ENCODE measurements around the gene DHRS2. TPM values are rescaled to one million over a fixed set of nuclear protein-coding genes. Genes with fewer than 3 reads are reported as not detected.

The DHRS2 gene
- polyA plus RNA-seq, 2 of the 4 experiments (the other 2 are of a cell fraction) = 2.3 to 10.7 TPM

DNA sequence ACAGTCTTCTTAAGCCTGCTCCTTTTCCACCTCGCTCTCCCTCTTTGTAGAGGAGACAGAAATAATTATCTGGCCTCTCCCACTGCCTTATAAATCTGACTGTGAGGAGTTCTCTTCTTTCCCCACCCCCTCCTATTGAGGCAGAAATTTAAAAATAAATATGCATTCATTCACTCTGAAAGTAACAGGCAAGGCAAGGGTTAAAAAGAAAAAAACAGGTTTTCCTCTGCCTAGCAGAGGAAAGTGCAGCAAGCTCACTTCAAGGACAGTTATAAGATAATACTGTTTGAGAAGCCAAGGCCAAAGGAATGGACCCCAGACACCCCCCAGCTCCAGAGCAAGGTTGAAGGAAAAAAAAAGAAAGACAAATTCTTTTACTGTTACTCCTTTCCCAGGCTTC, 56.3 kb downstream of the DHRS2 start:
- Histone ChIP-seq H3K9me3 (peaks cover 2% of the 10 kb centered on the region; the same call in 1 of the 3 replicates), H3K27ac (no peak overlapping the region), H3K4me1 (peaks cover 12% of the 10 kb centered on the region; the same call in 2 of the 3 replicates), H3K4me2 (no peak overlapping the region), H3K4me3 (no peak overlapping the region)
- POLR2A ChIA-PET = no interaction called here
- FAIRE-seq (no peak), DNase-seq (ENCODE audit: low read depth in 1 of 2, low spot score in 1 of 2) (no peak), ATAC-seq (no peak)
- CTCF ChIA-PET = interaction anchor here (3.3 kb wide), 1 partner anchor 27 kb away, joined by 12 read pairs; no protein-coding TSS in a partner anchor
- TF ChIP-seq BHLHE40 (IDR thresholded peaks at IDR 0.05; ENCODE audit: low read depth, low read length) = no peak
- TF ChIP-seq JUN (IDR thresholded peaks at IDR 0.05) = no peak
- 0% methylated on average over 1 of the region's 1 CpG for WGBS (ENCODE audit: missing lambda C conversion rate)

DNA sequence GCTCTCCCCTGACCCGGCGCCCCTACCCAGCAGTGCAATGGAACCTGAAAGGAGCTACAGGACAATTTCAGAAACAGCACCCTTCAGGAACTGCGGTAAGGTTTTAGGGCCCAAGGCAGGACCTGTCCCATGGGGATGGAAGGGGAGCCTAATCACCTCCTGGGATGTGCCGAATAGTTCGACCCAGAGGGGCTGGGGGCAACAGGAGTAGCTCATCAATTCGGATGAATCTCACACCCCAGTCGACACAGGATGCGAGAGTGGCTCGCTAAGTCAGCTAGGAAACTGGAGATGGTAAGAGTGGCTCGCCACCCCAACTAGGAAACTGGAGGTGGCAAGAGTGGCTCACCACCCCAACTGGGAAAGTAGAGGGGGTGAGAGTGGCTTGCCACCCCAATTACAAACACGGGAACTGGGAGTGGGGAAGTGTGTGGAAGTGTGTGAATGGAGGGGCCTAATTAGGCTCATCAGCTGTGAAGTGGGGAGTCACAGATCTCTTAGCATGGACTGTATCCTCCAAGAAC, 57.1 kb downstream of the DHRS2 start:
- ATAC-seq (no peak), FAIRE-seq (no peak), DNase-seq (ENCODE audit: low read depth in 1 of 2, low spot score in 1 of 2) (no peak)
- peaks cover 2% of the 10 kb centered on the region; the same call in 1 of the 3 replicates for H3K9me3 ChIP-seq
- TF ChIP-seq RAD21 (conservative IDR thresholded peaks at IDR 0.05 in 1 of 2, IDR thresholded peaks at IDR 0.05 in 1 of 2) = no peak
- no peak for TF ChIP-seq SREBF2 (IDR thresholded peaks at IDR 0.05)
- TF ChIP-seq RNF2 (IDR thresholded peaks at IDR 0.05; ENCODE audit: borderline replicate concordance, low read depth) = no peak
- no peak for TF ChIP-seq PBX3 (IDR thresholded peaks at IDR 0.05)
- no peak for TF ChIP-seq FOSL2 (IDR thresholded peaks at IDR 0.05)
- no peak for TF ChIP-seq FOSL2 (CRISPR knock-in tag; IDR thresholded peaks at IDR 0.05)
- TF ChIP-seq ZFP36 (IDR thresholded peaks at IDR 0.05; ENCODE audit: borderline replicate concordance, partially characterized antibody) = no peak
- no peak for TF ChIP-seq EHMT2 (IDR thresholded peaks at IDR 0.05; ENCODE audit: low read depth)
- no peak for TF ChIP-seq HEYL (CRISPR knock-in tag; IDR thresholded peaks at IDR 0.05)
- TF ChIP-seq, protein P1, sequence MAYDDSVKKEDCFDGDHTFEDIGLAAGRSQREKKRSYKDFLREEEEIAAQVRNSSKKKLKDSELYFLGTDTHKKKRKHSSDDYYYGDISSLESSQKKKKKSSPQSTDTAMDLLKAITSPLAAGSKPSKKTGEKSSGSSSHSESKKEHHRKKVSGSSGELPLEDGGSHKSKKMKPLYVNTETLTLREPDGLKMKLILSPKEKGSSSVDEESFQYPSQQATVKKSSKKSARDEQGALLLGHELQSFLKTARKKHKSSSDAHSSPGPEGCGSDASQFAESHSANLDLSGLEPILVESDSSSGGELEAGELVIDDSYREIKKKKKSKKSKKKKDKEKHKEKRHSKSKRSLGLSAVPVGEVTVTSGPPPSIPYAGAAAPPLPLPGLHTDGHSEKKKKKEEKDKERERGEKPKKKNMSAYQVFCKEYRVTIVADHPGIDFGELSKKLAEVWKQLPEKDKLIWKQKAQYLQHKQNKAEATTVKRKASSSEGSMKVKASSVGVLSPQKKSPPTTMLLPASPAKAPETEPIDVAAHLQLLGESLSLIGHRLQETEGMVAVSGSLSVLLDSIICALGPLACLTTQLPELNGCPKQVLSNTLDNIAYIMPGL (CRISPR knock-in tag; IDR thresholded peaks at IDR 0.05; ENCODE audit: borderline replicate concordance) = no peak
- TF ChIP-seq KDM1A (IDR thresholded peaks at IDR 0.05; ENCODE audit: low read depth) = no peak
- no peak for TF ChIP-seq NR3C1 (IDR thresholded peaks at IDR 0.05)
- no peak for TF ChIP-seq POLR2AphosphoS2 (conservative IDR thresholded peaks at IDR 0.05; ENCODE audit: low read length)
- no peak for TF ChIP-seq RARB (CRISPR knock-in tag; IDR thresholded peaks at IDR 0.05)
- TF ChIP-seq POLR2A (IDR thresholded peaks at IDR 0.05; ENCODE audit: low read length) = no peak
- no peak for TF ChIP-seq CEBPB (IDR thresholded peaks at IDR 0.05)
- TF ChIP-seq, protein P2, sequence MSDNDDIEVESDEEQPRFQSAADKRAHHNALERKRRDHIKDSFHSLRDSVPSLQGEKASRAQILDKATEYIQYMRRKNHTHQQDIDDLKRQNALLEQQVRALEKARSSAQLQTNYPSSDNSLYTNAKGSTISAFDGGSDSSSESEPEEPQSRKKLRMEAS (IDR thresholded peaks at IDR 0.05) = no peak
- TF ChIP-seq RFX5 (IDR thresholded peaks at IDR 0.05) = no peak
- no peak for TF ChIP-seq GATA3 (IDR thresholded peaks at IDR 0.05; ENCODE audit: borderline replicate concordance)
- TF ChIP-seq EP300 (IDR thresholded peaks at IDR 0.05) = no peak
- TF ChIP-seq, protein P3, sequence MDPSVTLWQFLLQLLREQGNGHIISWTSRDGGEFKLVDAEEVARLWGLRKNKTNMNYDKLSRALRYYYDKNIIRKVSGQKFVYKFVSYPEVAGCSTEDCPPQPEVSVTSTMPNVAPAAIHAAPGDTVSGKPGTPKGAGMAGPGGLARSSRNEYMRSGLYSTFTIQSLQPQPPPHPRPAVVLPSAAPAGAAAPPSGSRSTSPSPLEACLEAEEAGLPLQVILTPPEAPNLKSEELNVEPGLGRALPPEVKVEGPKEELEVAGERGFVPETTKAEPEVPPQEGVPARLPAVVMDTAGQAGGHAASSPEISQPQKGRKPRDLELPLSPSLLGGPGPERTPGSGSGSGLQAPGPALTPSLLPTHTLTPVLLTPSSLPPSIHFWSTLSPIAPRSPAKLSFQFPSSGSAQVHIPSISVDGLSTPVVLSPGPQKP (IDR thresholded peaks at IDR 0.05; ENCODE audit: low read depth, low read length) = no peak
- H3K4me3 ChIP-seq = no peak overlapping the region
- ChIA-PET CTCF (interaction anchor here (0.7 to 3.3 kb wide), 2 partner anchors 12 to 28 kb away, joined by 3 to 12 read pairs; no protein-coding TSS in a partner anchor), POLR2A (no interaction called here)
- no peak overlapping the region for H3K4me2 ChIP-seq
- no peak overlapping the region for H3K27ac ChIP-seq
- WGBS (ENCODE audit: missing lambda C conversion rate) = 50% methylated on average over 11 of the region's 11 CpGs
- peaks cover 12% of the 10 kb centered on the region; the same call in 2 of the 3 replicates for H3K4me1 ChIP-seq
